ENCODE results near the gene GFY.

Gene GFY, protein sequence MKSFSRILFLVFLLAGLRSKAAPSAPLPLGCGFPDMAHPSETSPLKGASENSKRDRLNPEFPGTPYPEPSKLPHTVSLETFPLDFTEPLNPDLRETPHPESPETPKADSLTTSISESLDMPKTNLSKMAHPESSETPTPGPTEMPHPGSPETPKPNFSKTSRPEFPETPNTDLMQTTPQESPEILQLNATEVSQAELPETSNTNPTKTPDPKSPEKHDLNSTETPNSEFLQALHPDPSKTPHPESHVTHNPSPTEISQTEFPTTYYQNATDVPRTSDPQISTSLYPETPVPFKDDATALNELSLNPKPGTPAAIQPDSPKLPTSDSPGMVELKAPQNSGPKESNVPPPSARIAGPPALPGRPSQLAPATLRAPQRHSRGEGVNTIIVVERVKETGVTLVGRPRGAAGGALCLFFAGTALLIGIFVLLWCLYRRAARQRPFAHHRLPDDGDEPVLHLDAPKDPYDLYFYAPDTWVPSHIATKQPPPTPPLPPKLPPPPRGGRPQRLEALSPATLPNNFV

DNA sequence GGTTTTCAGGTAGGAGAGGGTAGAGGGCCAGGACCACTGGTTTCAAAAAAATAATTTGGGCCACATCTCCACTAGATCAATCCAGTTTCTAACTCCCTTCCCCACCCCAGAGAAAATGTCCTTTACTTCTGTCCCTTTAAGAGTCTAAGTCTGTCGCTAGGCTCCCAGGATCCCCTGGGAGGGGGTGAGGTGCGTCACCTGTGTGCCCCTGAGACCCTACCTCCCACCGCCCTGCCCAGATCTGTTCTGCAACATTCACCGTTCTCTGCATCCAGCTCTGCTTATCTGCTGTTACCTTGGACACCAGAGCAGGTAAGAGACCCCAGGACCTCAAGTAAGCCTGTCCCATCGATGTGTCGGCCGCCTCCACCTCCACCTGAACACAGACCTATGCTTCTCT, at the start of gene GFY:
Gene GFY, plus strand, starts transcription at position 211 of the 400 bp plus-strand sequence. CDS start 1,043 bp downstream, outside the sequence.
- no peak for DNase-seq (ENCODE audit: low read depth)

DNA sequence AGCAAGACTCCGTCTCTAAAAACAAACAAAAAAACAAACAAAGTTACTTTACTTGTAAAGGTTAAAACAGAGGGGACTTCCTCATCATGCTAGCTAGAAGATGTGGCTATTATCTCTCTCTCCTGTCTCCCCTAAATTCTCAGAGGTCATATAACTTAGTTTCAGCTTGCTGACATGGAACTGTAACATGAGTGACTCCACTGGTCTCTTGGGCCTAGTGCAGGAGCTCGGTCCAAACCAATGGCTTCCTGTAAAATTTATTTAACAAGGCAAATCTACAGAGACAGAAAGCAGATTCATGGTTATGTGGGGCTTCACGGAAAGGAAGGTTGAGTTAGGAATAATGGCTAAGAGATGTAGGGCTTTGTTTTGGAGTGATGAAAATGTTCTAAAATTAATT, 46.7 kb upstream of the GFY start:
- DNase-seq (ENCODE audit: low read depth): no peak

DNA sequence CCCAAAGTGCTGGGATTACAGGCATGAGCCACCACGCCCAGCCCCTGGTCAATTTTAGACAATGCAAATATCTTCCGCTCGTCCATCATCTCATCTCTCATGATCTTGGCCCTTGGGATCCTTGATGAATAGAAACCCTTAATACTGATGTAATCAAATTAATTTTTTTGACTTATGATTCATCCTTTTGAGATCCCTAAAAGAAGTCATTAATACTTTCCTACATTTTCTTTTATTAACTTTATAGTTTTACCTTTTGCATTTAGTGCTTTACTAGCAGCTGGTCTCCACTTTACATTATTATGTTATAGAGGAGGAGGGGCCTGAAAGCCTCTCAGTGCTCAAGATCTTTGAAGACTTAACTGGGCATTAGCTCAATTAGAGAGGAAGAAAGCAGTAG, 44.8 kb upstream of the GFY start:
- no peak for DNase-seq (ENCODE audit: low read depth)

DNA sequence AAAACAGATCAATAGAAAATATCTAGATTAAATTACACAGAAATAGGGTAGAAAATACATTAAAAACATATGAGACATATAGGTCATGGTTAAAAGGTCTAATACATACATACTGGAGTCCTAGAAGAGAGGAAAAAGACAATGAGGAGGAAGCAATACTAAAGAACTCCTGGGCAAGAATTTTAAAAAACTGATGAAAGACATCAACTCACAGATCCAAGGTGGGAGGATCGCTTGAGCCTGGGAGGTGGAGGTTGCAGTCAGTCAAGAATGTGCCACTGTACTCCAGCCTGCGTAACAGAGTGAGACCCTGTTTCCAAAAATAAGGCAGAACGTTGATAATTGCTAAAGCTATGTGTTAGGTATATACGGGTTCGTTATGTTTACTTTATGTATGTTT, 42.5 kb upstream of the GFY start:
- no peak for DNase-seq (ENCODE audit: low read depth)

DNA sequence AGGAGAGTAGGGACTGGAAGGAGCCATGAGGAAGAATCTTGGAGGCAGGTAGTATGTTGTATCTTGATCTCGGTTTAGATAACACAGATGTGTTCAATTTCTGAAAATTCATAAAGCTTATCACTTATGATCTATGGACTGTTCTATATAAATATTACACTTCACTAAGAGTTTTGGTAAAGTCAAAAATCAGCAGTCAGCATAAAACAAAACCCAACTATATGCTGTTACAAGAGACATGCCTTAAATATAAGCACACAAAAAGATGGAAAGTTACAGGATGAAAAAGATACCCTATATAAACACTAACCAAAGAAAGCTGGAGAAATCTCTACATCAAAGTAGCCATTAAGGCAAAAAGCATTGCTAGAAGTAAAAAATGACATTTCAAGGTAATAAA, 41.6 kb upstream of the GFY start:
- no peak for DNase-seq (ENCODE audit: low read depth)

DNA sequence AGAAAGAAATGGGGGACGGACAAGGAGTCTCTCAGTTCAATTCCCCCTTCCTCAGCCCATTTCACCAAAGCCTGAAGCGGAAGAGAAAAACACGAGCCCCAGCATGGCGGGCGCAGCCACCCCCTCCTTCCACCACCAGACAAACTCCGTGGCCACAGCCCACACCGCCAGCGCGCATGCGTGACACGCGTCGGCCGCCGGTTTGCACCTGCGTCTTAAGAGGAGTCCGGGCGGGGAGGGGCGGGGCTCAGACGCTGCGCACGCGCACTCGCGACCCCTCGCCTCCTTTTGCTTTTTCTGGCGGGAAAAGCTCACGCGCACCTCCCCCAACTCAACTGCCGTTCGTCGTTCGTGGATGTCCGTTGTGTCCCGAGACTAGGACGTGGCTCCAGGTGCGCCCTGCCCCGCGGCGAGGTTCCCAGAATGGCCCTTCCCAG, 37.2 kb upstream of the GFY start, which contains the start of gene KASH5:
Gene KASH5, plus strand, starts transcription at position 314 of the 437 bp plus-strand sequence. CDS start 2,635 bp downstream, outside the sequence.
- peak; percentile 82 for DNase-seq (ENCODE audit: low read depth)

DNA sequence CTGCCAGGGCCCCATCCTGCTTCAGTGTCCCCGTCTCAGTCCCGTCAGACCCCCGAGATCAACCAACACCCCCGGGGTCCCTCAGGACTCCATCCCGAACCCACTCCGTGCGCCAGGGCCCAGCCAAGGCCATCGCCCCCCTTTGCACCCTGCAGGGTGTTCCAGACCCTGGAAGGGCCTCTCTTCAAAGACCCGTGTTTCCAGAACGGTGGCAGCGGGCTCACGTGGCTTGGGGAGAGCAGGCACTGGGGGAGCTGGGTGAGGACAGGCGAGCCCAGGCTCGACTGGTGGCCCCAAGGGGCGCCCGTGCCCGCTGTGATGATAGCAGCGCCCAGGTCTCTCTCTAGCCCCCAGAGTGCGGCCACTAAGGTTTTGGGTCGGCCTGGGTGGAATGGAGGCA, 35.8 kb upstream of the GFY start:
- no peak for DNase-seq (ENCODE audit: low read depth)

DNA sequence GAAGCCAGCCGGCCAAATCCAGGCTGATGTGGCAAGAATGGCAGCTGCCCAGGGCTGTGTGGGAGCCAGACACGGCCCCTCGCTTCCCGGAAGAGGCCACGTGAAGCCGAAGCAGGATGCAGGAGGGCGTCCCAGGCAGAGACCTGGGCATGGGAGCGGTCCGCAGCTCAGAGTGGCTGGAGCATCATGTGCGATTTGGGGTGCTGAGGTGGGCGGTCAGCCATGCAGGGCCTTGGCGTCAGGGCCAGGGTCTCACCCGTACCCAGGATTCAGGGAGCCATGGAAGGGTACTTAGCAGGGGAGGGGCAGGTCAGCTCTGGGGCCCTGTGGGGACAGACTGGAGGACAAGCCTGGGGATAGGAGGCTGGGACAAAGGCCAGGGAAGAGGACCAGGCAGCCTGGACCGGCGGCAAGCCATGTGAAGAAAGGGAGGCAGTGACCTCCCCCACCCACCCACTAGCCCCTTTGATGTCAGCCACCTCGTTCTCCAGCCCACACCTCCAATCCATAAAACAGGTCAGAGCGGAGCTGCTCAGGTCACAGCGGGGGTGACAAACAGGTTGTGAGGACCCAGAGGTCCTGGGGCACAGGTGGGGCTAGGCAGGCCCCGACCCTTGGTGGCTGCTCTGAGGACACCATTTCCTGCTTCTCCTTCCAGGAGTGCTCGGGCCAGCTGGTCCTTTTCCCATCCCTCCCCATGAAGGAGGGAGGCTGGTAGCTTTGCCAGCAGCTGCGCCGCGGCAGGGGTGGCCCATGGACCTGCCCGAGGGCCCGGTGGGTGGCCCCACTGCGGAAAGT, 34.9 kb upstream of the GFY start:
- no peak for DNase-seq (ENCODE audit: low read depth)

DNA sequence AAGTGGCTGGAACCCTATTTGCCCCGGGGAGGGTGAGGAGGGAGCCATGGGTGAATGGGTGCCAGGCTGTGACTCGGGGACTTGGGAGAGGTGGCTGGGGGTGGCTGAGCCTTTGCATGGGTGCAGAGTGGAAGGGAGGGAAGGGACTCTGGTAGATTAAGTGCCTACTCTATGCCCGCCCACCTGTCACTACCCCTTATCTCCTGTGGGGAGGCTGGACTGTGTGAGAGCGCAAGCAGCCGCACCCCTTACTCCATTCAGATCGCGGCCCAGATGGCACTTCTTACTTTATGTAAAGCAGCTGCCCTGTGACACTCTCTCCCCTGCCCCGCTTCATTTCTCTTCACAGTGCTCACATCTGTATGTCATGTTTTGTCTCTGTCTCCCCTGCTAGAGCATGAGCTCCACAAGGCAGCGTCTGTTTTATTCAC, 34.2 kb upstream of the GFY start:
- no peak for DNase-seq (ENCODE audit: low read depth)

DNA sequence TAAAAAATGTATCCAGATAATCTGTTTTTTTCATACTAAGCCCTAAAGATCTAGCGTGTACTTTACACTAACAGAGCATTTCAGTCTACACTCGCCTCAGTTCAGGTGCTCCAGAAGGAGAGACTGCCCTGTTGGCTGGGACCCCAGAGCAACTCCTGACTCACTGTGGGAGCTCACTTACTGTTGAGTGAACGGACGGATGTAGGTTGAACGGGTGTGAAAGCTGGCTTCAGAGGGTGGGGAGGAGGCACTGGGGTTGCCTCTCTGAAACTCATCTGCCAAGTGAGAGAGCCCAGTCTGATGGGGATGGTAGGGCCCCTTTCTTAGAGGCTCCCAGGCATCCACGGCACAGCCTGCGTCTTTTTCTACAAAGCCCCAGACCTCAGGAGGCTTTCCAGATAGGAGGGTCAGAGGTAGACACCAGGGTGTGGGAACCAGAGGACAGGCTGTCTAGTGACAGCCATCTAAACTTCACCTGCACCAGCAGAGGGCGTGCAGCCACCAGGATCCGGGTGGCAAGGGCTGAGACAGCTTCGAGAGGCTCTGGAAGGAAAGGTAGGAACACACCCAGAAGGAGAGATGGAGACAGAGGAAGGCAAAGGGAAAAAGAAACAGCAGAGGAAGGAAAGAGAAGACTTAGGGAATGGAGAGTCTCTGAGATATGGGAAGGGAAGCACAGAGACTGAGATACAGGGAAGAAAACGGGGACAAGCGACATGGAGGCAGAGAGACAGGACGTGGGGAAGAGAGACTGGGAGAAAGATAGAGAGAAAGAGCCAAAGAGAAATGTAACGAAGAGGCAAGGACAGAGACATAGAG, 33.4 kb upstream of the GFY start:
- peak; percentile 71 for DNase-seq (ENCODE audit: low read depth)

DNA sequence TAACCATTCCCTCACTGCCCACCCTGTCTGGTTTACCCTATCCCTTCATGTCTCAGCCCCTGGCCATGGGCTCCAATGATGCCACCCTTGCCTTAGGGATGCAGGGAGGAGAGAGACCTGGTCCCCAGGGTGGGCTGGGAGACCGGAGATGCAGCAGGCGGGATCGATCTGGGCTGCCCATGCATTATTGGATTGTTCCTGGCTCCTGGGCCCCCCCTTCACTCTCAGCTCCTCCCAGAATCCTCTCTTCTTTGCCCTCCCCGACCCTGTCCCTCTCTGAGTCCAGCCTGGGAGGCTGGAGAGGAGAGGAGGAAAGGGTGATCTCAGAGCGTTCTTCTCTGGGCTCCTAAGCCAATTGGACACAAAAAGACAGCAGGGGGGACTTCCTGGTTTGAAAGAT, 31.3 kb upstream of the GFY start:
- no peak for DNase-seq (ENCODE audit: low read depth)

DNA sequence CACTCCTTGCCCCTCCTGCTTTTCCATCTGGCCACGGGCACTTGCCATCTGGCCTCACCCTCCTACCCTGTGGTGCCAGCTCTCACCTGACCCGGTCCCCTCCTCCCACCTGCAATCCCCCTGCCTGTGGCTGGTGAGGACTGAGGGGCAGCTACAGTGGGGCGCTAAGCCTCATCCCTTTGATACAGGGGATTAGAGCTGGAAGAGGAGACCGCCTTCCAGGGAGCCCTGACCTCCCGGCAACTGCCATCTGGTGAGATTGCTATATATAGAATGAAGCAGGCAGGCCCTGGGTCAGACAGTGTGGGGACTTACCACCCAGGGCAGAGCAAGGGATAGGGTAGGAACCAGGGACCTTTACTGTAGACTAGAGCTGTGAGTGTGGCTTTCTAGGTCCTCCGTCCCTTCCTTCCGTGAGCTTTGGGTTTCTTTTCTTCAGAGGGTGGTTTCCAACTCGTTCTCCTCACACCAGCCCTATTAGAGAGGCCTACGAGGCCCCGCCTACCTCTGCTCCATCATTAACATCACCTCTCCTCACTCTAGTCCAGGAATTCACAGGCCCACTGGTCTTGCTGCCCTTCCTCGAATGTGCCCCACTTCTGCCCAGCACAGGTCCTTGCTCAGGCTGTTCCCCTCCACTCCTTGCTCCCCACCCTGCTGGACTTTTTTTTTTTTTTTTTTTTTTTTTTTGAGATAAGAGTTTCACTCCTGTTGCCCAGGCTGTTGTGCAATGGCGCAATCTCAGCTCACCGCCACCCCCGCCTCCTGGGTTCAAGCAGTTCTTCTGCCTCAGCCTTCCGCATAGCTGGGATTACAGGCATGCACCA, 29.4 kb upstream of the GFY start:
- DNase-seq (ENCODE audit: low read depth): no peak

DNA sequence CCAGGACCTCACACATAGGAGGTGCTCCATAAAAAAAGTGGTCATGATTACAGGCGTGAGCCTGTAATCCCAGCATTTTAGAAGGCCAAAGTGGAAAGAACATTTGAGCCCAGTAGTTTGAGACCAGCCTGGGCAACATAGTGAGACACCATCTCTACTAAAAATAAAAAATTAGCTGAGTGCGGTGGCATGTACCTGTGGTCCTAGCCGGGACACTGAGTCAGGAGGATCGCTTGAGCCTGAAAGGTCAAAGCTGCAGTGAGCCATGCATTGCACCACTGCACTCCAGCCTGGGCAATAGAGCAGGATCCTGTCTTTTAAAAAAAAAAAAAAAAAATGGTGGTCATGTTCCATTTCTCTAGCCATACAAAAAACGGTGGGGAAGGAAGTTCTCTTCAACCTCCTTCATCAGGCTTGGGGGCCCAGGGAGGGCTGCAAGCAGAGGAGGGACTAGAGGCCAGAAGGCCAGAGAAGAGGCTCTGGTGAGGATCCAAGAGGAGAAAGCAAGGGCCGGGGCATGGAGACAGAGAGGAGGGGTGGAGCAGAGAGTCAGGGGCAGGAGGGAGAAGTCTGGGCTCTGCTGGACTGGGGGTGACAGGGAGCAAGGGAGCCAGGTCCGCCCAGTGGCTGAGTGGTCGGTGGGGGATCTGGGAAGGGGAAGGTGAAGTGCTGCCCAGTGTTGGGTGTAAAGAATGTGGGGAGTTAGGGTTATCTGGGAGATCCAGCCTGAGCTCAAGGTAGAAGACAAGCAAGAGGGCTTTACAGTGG, 28.3 kb upstream of the GFY start:
- no peak for DNase-seq (ENCODE audit: low read depth)

DNA sequence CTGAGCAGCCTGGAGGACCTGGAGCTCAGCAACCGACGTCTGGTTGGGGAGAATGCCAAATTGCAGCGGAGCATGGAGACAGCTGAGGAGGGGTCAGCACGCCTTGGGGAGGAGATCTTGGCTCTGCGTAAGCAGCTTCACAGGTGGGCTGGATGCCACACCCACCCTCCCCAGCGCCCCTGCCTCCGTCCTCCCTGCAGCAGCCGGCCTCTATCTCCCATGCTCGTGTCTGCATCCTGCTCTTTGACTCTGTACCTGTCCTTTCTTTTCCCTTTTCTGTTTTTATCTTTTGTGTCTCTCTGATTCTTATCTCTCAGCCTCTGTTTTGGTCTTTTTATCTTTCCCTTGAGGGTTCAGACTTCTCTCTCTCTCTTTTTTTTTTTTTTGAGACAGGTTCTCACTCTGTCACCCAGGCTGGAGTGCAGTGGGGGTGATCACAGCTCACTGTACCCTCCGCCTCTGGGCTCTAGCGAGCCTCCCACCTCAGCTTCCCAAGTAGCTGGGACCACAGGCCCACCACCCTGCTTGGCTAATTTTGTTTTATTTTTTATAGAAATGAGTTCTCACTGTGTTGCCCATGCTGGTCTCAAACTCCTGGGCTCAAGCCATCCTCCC, 27.1 kb upstream of the GFY start:
- DNase-seq (ENCODE audit: low read depth): no peak

DNA sequence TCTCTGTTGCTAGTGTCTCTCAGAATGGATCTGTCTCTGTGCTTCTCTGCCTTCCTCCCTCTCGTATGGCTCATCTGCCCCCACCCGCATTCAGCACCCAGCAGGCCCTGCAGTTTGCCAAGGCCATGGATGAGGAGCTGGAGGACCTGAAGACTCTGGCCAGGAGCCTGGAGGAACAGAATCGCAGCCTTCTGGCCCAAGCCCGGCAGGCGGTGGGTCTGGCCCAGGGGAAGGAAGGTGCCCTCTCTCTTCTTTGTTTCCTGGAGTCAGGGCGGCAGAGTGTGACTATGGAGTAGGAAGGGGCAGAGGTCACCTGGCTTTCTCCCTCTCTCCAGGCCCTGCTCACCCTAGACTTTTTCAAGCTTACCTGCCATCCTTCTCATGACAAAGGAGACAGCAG, 26.3 kb upstream of the GFY start:
- no peak for DNase-seq (ENCODE audit: low read depth)

DNA sequence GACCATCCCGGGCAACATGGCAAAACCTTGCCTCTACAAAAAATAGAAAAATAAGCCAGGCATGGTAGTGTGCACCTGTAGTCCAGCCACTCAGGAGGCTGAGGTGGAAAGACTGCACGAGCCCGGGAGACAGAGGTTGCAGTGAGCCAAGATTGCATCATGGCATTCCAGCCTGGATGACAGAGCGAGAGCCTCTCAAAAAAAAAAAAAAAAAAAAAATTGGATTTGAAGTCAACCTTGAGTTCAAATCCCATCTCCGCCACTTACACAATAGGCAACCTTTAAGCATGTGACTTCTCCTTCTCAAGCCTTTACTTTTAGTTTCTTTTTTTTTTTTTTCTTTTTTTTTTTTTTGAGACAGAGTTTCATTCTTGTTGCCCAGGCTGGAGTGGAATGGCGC, 25.2 kb upstream of the GFY start:
- no peak for DNase-seq (ENCODE audit: low read depth)

DNA sequence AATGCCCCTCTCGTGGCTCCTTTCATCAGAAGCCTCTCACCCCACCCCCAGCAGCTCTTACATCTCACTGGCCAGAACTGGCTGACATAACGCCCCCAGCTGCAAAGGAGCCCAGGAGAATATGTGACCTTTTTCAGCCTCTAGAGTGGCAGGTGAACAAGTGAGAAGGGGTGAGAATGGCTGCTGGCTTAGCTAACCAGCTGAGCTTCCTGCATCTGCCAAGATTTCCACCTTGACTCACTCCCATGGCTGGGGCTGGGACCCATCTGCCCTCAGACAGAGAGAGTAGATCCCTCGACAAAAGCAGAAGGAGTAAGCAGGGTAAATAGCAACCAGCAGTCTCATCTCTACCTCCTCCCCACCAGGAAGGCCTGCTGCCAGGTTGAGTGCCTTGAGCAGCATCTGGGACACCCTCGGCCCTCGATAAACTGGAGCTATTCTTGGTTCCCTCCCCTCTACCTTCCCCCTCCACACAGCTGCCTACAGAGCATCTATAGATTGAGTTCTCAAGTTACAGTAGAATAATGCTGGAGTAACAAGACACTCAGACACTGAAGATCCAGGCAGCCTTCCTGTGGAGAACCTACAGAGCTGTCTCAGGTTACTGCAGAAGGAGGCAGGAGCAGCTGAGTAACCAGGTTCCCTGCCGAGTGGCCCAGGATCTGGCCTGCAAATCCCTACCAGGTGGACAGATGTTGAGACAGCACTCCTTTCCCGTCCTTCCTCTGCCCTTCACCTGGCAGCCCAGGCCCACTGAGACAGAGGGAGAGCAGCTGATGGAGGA, 21.6 kb upstream of the GFY start:
- DNase-seq (ENCODE audit: low read depth): no peak

DNA sequence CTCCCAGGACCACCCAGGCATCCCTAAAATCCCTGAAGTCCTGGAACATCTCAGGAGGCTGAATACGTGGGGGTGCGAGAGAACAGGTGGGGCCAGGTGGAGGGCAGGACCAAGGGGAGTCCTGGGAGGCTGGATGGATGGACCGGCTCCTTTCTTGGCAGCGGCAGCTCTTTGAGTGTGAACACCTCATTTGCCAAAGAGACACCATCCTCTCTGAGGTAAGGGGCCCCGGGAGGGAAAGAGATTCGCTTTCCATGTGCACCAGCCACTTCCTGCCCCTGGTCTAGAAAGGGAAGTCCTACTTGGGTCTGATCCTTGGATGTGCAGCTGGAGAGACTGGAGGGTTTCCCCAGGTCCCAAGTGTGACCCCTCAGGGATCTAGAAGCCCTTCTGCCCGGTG, 18.1 kb upstream of the GFY start:
- no peak for DNase-seq (ENCODE audit: low read depth)

DNA sequence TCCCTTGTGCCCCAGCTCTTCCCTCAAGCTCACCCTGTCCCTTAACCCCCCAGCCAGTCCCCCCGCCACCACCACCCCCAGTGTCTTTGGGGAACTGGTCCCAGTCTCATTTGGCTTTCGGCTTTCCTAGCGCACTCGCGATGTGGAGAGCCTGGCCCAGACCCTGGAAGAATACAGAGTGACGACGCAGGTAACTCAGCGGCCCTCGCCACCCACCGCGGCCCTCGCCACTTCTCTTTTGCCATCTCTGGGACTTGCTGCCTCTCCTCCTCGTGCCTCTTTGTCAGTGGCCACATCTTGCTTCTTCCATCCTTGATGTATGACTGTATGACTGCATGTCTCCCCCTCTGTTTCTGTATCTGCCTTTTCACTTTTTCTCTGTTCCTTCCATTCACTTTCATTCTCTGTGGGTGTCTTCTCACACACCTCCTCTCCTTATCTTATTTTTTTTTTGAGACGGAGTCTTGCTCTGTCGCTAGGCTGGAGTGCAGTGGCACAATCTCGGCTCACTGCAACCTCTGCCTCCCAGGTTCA, 17.6 kb upstream of the GFY start:
- DNase-seq (ENCODE audit: low read depth): no peak

Data from stimulated activated CD8-positive, alpha-beta memory T cell treated with anti-CD3 and anti-CD28 coated beads, Interleukin-12 subunit alpha, Interleukin-12 subunit beta, amount 100 ng/mL, for 1 hour (primary cell).